H1 (cell line): ENCODE data around the gene TMED4. TPM values are rescaled to one million over a fixed set of nuclear protein-coding genes. Genes with fewer than 3 reads are reported as not detected.
"Not testable (repeated sequence)": the region's sequence is repeated elsewhere in the genome, so short reads cannot be mapped to it uniquely, and the experiment has no call there.

Experiments
- CTCF ChIA-PET: fragments of 300-600 bp; sonication (Branson Sonifier 250); formaldehyde crosslinking; loops from one replicate; lab custom pipeline; 2021; ENCODE audit not compliant: partially characterized antibody; lab: Charles Lee
- POLR2A ChIA-PET: fragments of 300-600 bp; sonication (Branson Sonifier 250); formaldehyde crosslinking; loops from one replicate; lab custom pipeline; 2021; ENCODE audit warnings: inconsistent platforms; ENCODE audit not compliant: partially characterized antibody; lab: Charles Lee
- DNase-seq, 2 experiments: peaks; one replicate each; pipeline versions ENCODE4 v3.0.0 to v3.0.0-alpha.2; 2010 to 2022; ENCODE audit warnings: low spot score in 2 of 2, low read depth in 1 of 2, mixed read lengths in 1 of 2
- FAIRE-seq: peaks from 2 replicates; lab custom pipeline; 2011; peaks lifted over from hg19 to GRCh38; lab: Jason Lieb, UNC
- H2AFZ ChIP-seq: 2 replicates; pipeline ENCODE4 v1.8.1; 2012; ENCODE audit warnings: low read length, inconsistent platforms
- H2AK5ac ChIP-seq: 2 replicates; pipeline ENCODE4 v1.6.1; 2013; ENCODE audit warnings: low read depth, low read length
- H2BK120ac ChIP-seq: replicated peaks from 2 replicates; pipeline ENCODE3; 2013; ENCODE audit warnings: low read depth, low read length, inconsistent platforms
- H2BK12ac ChIP-seq: 2 replicates; pipeline ENCODE4 v1.6.1; 2013; ENCODE audit warnings: low read depth, low read length
- H2BK15ac ChIP-seq: 2 replicates; pipeline ENCODE4 v1.6.1; 2013; ENCODE audit warnings: low read length
- H2BK20ac ChIP-seq: 2 replicates; pipeline ENCODE4 v1.6.1; 2013; ENCODE audit warnings: low read length
- H2BK5ac ChIP-seq: 2 replicates; pipeline ENCODE4 v1.6.1; 2013; ENCODE audit warnings: low read depth, low read length
- H3K14ac ChIP-seq: 2 replicates; pipeline ENCODE4 v1.6.1; 2013; ENCODE audit warnings: inconsistent platforms; ENCODE audit not compliant: insufficient read length
- H3K18ac ChIP-seq: 2 replicates; pipeline ENCODE4 v1.6.1; 2013; ENCODE audit warnings: low read length; ENCODE audit errors: extremely low read depth
- H3K23ac ChIP-seq: 2 replicates; pipeline ENCODE4 v1.6.1; 2013; ENCODE audit warnings: inconsistent platforms; ENCODE audit not compliant: insufficient read length
- H3K23me2 ChIP-seq: 2 replicates; pipeline ENCODE4 v1.6.1; 2013; ENCODE audit warnings: low read depth, low read length
- H3K27ac ChIP-seq: 2 replicates; pipeline ENCODE4 v1.6.1; 2011; ENCODE audit warnings: low read depth, low read length, inconsistent platforms
- H3K27me3 ChIP-seq, 4 experiments: replicated peaks in 1 of 4; 1 replicate in 1 of 4; 2 replicates in 3 of 4; pipeline versions ENCODE4 v1.6.1 to v1.8.1; 2011 to 2013; ENCODE audit warnings: low read length in 3 of 4, mild to moderate bottlenecking in 3 of 4, inconsistent platforms in 2 of 4, mixed read lengths in 2 of 4, moderate library complexity in 1 of 4; ENCODE audit not compliant: control insufficient read depth in 3 of 4, insufficient read depth in 3 of 4; ENCODE audit errors: extremely low read depth in 1 of 4
- H3K36me3 ChIP-seq, 4 experiments: 2 replicates each; pipeline versions ENCODE4 v1.6.1 to v1.8.1; 2011 to 2013; ENCODE audit warnings: mild to moderate bottlenecking in 4 of 4, low read length in 3 of 4, moderate library complexity in 2 of 4, control low read depth in 1 of 4, inconsistent platforms in 1 of 4; ENCODE audit not compliant: insufficient read depth in 4 of 4, control insufficient read depth in 2 of 4
- H3K4ac ChIP-seq: replicated peaks from 2 replicates; pipeline ENCODE3; 2013; ENCODE audit warnings: low read length, low read depth, mixed read lengths, inconsistent platforms; ENCODE audit not compliant: insufficient read length
- H3K4me1 ChIP-seq, 4 experiments: replicated peaks in 1 of 4; 1 replicate in 1 of 4; 2 replicates in 3 of 4; pipeline versions ENCODE4 v1.6.1 to v1.8.1; 2011 to 2013; ENCODE audit warnings: low read length in 3 of 4, inconsistent platforms in 2 of 4, mixed read lengths in 1 of 4; ENCODE audit not compliant: insufficient read depth in 4 of 4, control insufficient read depth in 3 of 4
- H3K4me2 ChIP-seq, 2 experiments: 2 replicates each; pipeline versions ENCODE4 v1.6.1 to v1.8.1; 2011 to 2013; ENCODE audit warnings: low read depth in 2 of 2, low read length in 2 of 2, control low read depth in 1 of 2, inconsistent platforms in 1 of 2, mild to moderate bottlenecking in 1 of 2; ENCODE audit not compliant: insufficient read depth in 1 of 2
- H3K4me3 ChIP-seq, 4 experiments: fragments of 200-600, 300-600 bp in 1 of 4; sonication (generic), shearing (Covaris generic), sonication (Bioruptor Twin) in 1 of 4; 2 replicates each; pipeline versions ENCODE4 v1.5.1 to v1.8.1; 2011 to 2016; ENCODE audit warnings: low read length in 4 of 4, low read depth in 3 of 4, control low read depth in 2 of 4, inconsistent platforms in 2 of 4, mild to moderate bottlenecking in 2 of 4, mixed read lengths in 1 of 4, moderate library complexity in 1 of 4; ENCODE audit not compliant: insufficient read depth in 2 of 4; ENCODE audit errors: extremely low read depth in 1 of 4
- H3K56ac ChIP-seq: replicated peaks from 2 replicates; pipeline ENCODE3; 2013; ENCODE audit warnings: low read depth, mild to moderate bottlenecking, mixed read lengths, low read length, inconsistent platforms; ENCODE audit not compliant: insufficient read length
- H3K79me1 ChIP-seq: 2 replicates; pipeline ENCODE4 v1.6.1; 2013; ENCODE audit warnings: low read depth, low read length, control low read depth
- H3K79me2 ChIP-seq, 2 experiments: 2 replicates each; pipeline versions ENCODE4 v1.6.1 to v1.8.1; 2012 to 2013; ENCODE audit warnings: low read length in 2 of 2, mild to moderate bottlenecking in 2 of 2, inconsistent platforms in 1 of 2; ENCODE audit not compliant: insufficient read depth in 2 of 2, control insufficient read depth in 1 of 2
- H3K9ac ChIP-seq, 4 experiments: replicated peaks in 1 of 4; 1 replicate in 1 of 4; 2 replicates in 3 of 4; pipeline versions ENCODE4 v1.6.1 to v1.8.1; 2011 to 2013; ENCODE audit warnings: low read depth in 3 of 4, low read length in 3 of 4, control low read depth in 2 of 4, mild to moderate bottlenecking in 2 of 4, moderate library complexity in 2 of 4, inconsistent platforms in 1 of 4; ENCODE audit errors: extremely low read depth in 1 of 4
- H3K9me3 ChIP-seq, 2 experiments: 2 replicates each; pipeline versions ENCODE4 v1.6.1 to v1.8.1; 2012 to 2013; ENCODE audit warnings: mild to moderate bottlenecking in 2 of 2, moderate library complexity in 2 of 2, control low read depth in 1 of 2, inconsistent platforms in 1 of 2, low read depth in 1 of 2, low read length in 1 of 2, mixed read lengths in 1 of 2; ENCODE audit not compliant: insufficient read depth in 2 of 2
- H4K20me1 ChIP-seq, 2 experiments: replicated peaks in 1 of 2; 2 replicates each; pipeline versions ENCODE3 to v1.8.1; 2011 to 2013; ENCODE audit warnings: inconsistent platforms in 2 of 2, low read length in 2 of 2, mild to moderate bottlenecking in 1 of 2; ENCODE audit not compliant: insufficient read depth in 2 of 2, control insufficient read depth in 1 of 2
- H4K5ac ChIP-seq: 2 replicates; pipeline ENCODE4 v1.6.1; 2013; ENCODE audit warnings: low read length, low read depth, mixed read lengths, inconsistent platforms; ENCODE audit not compliant: insufficient read length
- H4K8ac ChIP-seq: 2 replicates; pipeline ENCODE4 v1.8.0; 2013; ENCODE audit warnings: mild to moderate bottlenecking, moderate library complexity, low read length, inconsistent platforms; ENCODE audit not compliant: insufficient read depth; ENCODE audit errors: extremely low read depth
- H4K91ac ChIP-seq: replicated peaks from 2 replicates; pipeline ENCODE3; 2013; ENCODE audit warnings: low read length, mixed read lengths, inconsistent platforms; ENCODE audit not compliant: insufficient read length
- WGBS, 2 experiments: shearing (Covaris generic) in 1 of 2; methylation state at CpG; one replicate each; pipeline versions ENCODE4 v1.1.6 to v1.1.7; 2013 to 2015; ENCODE audit warnings: low lambda C conversion rate in 2 of 2, mixed read lengths in 2 of 2, inconsistent platforms in 1 of 2, low coverage in 1 of 2, missing lambda C conversion rate in 1 of 2; ENCODE audit not compliant: insufficient replicate concordance in 2 of 2, insufficient coverage in 1 of 2, insufficient read length in 1 of 2; ENCODE audit errors: extremely low coverage in 1 of 2, missing lambda C conversion rate in 1 of 2; 5-methylcytosine and 5-hydroxymethylcytosine counted together
- polyA plus RNA-seq, 7 experiments: library from polyadenylated mRNA; depleted of rRNA in 3 of 7; stranded (reverse) in 5 of 7; unstranded in 2 of 7; fragments of >200 nt in 5 of 7; fragments of 200-250 nt in 2 of 7; gene quantifications; 1 replicate in 5 of 7; 2 replicates in 1 of 7; 4 replicates in 1 of 7; pipeline versions ENCODE4 v1.2.1 to v1.2.3, GENCODE V29; 2011 to 2013; ENCODE audit warnings: missing spikeins in 2 of 7, mixed read lengths in 2 of 7
- total RNA-seq: library from RNA; stranded (reverse); fragmentation: NEBNext Ultra II Directional; extraction: Animal tissue kit (Norgen Biotek cat#: 25700); gene quantifications from 2 replicates; pipeline ENCODE4 v1.2.1, GENCODE V29; 2021

TMED4 gene
- total and polyA plus RNA-seq, 2 of the 8 experiments (the other 6 are each of a cell fraction or from before 2014, with no cell fraction given), result 44.9 to 76.7 TPM

DNA sequence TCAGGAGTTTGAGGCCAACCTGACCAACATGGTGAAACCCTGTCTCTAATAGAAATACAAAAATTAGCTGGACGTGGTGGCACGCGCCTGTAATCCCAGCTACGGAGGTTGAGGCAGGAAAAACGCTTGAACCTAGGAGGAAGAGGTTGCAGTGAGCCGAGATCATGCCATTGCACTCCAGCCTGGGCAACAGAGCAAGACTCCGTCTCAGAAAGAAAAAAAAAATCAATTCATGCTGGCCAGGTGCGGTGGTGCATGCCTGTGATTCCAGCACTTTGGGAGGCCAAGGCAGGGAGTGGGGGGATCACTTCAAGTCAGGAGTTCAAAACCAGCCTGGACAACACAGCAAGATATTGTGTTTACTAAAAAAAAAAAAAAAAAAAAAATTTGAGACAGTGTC, 15.2 kb upstream of the TMED4 start:
- not testable (repeated sequence) for H3K14ac ChIP-seq, H4K20me1 ChIP-seq, H3K79me1 ChIP-seq, H2BK15ac ChIP-seq, H3K9ac ChIP-seq, H3K9me3 ChIP-seq, H3K4me1 ChIP-seq, H3K27ac ChIP-seq, H3K4me2 ChIP-seq, H3K23ac ChIP-seq, H3K36me3 ChIP-seq, H3K56ac ChIP-seq, H3K27me3 ChIP-seq, H4K8ac ChIP-seq, H2AFZ ChIP-seq, H3K4ac ChIP-seq, H3K4me3 ChIP-seq, H2BK20ac ChIP-seq, H2BK5ac ChIP-seq, DNase-seq, H2BK120ac ChIP-seq, H3K23me2 ChIP-seq, H2BK12ac ChIP-seq, H3K79me2 ChIP-seq, FAIRE-seq, H4K91ac ChIP-seq, H2AK5ac ChIP-seq, H3K18ac ChIP-seq, H4K5ac ChIP-seq
- 63% methylated on average over 7 of the region's 8 CpGs; no CpG with 5 or more reads in 1 of the 2 experiments for WGBS, 2 experiments
- ChIA-PET POLR2A (interaction anchor here (1.5 kb wide), 1 partner anchor 15 kb away, joined by 6 read pairs; the partner anchor contains the start of gene TMED4), CTCF (interaction anchor here (0.6 to 1.3 kb wide), 3 partner anchors 32 to 1305 kb away, joined by 3 read pairs; no protein-coding TSS in a partner anchor)
